Stimulated activated CD4-positive, alpha-beta T cell treated with anti-CD3 and anti-CD28 coated beads, TNF-alpha, amount 100 ng/mL, for 48 hours (primary cell): Measurements from ENCODE around the gene UPK2.
"Not testable (repeated sequence)": the region's sequence is repeated elsewhere in the genome, so short reads cannot be mapped to it uniquely, and the experiment has no call there.

ENCODE experiments used
- DNase-seq, 3 donors: peaks; one replicate each; pipeline ENCODE4 v3.0.0-alpha.2; 2020; ENCODE audit warnings: low read depth in 3 of 3

The UPK2 gene

GRCh38 chr11:118938491-118939403, 17.4 kb upstream of the UPK2 start:
- DNase-seq, result no peak

DNA sequence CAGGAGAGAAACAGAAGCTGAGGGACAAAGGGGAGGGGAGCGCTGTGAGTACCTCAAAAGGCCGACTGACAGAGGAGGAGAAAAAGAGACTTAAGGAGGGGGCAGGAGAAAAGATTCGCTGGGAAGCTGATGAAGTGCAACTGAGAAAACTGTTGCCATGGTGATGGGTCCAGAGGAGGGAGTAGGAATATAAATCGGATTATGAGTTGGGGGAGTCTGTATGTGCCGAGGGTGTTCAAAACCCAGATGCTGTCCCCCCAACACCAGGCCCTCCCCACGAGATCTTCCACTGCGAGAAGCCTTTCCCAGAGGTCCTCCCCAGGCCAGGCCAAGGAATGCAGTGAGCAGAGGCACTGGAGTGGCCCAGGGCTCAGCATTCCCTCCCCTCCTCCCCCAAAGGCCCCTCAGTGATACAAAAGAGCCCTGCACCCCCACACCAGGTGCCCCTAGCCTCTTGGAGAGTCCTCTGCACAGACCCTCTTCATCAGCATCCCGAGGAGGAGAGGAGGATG, 16.6 kb upstream of the UPK2 start:
- no peak for DNase-seq

GRCh38 chr11:118939953-118940598, 16.0 kb upstream of the UPK2 start:
- peak in 1 of 3 donors; percentile 48 for DNase-seq

- DNase-seq, result no peak
These were observed 9.0 kb upstream of the UPK2 start for GRCh38 chr11:118947091-118947490.

DNA sequence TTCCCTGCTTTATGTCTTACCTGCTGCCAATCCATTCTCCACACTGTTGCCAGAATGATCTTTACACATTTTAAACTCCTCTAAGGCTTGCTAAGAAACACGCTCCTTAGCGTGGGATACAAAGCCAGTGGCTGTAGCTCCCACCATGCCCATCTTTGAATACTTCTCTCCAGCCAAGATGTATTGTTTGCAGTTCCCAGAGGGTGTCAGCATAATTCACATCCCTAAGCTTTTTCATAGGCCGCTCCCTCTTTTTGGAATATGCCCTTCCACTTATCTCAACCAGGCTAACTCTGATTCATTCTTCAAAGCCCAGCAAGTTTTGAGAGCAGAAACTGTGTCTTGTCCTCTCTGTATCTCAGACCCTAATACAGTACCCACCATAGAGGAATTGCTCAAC, 8.1 kb upstream of the UPK2 start:
- no peak for DNase-seq

DNA sequence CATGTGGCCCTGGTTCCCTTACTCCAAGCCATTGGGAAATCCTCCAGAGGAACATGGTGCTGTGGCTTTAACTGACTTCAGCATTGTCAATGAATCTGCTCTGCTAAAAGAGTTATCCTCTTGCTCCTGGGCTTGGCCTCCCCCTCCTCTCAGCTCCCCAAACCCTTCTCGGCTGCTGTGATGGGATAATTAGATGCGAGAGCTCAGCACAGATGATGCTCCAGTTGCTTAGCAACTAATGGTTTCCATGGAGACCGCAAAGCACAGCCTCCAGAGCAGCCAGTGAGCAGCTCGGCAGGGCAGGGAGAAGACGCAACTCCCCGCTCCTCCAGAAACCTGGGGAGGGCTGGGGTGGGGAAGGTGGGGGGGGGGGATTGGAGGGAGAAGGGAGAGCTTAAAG, 2.8 kb upstream of the UPK2 start:
- DNase-seq, result no peak

DNA sequence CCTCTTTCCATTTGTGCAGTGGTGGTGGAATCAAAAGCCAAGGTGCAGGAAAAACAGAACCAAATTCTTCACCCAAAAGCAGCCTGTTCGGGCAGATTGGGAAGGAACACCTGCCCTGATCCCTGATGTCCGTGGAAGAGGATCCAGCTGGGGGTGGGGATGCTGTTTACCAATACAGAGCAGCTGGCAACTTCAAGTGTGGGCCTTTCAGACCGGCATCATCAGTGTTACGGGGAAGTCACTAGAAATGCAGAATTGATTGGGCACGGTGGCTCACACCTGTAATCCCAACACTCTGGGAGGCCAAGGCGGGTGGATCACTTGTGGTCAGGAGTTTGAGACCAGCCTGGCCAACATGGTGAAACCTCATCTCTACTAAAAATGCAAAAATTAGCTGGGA, 2.1 kb upstream of the UPK2 start:
- DNase-seq, result not testable (repeated sequence)

- no peak for DNase-seq
These were observed 860 bp downstream of the UPK2 start for GRCh38 chr11:118956847-118957469.

DNA sequence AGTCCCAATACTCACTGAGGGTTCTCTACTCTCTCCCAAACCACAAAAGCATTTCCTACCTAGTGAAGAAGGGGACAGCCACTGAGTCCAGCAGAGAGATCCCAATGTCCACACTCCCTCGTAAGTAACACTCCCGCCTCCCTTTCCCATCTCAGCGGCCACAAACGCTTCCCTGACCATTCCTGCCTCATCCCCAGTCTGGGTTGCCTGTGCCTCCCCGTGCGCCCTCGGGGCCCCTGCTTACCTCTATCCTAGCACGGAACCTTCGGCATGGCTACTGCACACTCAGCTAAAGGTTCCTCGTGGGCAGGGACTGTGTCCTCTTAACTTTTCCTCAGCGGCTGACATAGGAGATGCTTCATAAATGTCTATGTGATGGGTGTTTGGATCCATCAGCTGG, 1.5 kb downstream of the UPK2 start:
- no peak for DNase-seq

- no peak for DNase-seq
These were observed 1.9 kb downstream of the UPK2 start for GRCh38 chr11:118957968-118958367.

DNA sequence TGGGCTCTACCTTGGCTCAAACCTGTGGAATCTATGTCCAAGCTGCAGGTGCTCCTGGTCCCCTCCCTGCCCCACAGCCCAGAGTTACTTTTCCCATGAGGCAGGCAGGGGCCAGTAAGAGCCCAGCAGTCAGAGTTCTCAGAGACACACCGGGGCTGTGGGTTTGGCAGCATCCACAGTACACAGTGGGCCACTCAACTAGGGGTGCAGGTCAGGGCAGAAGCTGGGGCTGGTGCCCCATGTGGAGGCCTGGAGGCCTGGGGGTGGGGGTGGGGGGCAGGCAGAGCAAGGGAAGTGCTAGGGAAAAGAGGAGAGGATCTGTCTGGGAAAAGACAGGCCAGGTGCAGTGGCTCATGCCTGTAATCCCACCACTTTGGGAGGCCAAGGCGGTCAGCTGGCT, 2.5 kb downstream of the UPK2 start:
- no peak for DNase-seq

GRCh38 chr11:118961189-118961588, 5.1 kb downstream of the UPK2 start:
- no peak for DNase-seq

GRCh38 chr11:118961591-118961990, 5.5 kb downstream of the UPK2 start:
- DNase-seq, result no peak

GRCh38 chr11:118969508-118969907, 13.4 kb downstream of the UPK2 start:
- DNase-seq, result not testable (repeated sequence)

DNA sequence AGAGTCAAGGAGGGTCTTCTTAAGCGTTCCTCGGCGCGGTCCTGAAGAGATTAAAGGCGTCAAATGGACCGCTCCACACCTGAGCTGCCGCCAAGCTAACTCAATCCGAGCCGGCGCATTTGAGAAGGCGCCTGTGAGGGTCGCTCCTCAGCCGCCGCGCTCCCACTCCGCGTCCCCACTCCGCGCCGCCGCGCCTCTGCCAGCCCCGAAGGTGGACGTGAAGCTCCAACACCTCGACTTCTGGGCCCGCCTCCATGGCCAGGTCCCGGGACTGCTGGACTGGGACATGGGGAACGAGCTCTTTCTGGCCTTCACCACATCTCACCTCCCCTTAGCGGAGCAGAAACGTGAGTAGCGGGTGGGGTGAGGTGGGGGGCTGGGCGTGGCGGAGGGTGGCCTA, 15.5 kb downstream of the UPK2 start, which contains the start of gene FOXR1:
TSS of gene FOXR1 (plus strand) at position 116 of the 400 bp plus-strand sequence. CDS start at position 287, 171 bp downstream.
- DNase-seq, result no peak

DNA sequence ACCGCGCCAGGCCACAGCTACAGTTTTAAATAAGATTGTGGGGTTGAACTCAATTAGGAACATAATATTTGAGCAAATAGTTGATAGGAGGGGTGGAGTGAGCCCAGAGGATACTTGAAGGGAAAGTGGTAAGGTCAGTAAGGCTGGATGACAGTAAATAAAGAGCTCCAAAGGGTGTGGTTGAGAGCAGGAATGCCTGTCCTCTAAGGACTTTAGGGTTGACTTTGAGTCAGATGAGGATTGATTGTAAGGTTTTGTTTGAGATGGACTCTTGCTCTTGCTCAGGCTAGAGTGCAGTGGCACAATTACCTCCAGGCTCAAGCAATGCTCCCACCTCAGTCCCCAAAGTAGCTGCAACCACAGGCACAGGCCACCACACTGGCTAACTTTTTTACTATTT, 17.9 kb downstream of the UPK2 start:
- DNase-seq, result no peak

DNA sequence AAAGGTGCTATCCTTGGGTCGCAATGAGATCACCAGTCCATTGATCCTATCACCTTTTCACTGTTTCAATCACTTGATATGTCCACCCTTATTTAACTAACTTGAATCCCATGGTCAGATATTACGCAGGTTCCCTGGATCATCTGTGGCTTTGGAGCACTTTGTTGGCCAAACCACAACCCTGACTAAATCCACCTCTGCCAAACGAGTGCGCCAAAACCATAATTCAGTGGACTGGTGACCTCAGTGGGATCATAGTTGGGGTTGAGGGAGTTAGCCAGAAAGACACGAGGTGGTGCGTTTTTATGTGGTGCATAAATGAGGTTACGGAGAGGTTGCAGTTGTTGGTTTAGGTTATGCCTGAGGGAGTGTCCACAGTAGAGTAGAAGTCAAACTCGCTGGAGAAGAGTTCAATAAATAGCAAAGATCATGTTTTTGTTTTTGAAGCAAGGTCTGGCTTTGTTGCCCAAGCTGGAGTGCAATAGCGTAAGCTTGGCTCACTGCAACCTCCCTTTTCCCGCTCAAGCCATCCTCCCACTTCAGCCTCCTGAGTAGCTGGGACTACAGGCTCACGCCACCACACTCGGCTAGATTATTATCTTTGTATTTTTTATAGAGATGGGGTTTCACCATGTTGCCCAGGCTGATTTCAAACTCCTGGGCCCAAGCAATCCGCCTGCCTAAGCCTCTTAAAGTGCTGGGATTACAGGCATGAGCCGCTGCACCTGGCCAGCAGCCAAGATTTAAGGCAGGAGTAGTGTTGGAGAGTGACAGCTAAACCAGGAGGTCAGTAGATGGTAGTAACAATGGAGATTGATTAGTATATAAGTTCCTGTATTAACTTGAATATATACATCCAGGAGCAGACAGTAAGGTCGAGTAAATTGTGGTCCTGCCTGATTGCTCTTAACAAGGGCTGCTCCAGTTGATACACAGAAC, 19.9 kb downstream of the UPK2 start:
- DNase-seq, result no peak

- no peak for DNase-seq
These were observed 23.3 kb downstream of the UPK2 start for GRCh38 chr11:118979434-118979833.

DNA sequence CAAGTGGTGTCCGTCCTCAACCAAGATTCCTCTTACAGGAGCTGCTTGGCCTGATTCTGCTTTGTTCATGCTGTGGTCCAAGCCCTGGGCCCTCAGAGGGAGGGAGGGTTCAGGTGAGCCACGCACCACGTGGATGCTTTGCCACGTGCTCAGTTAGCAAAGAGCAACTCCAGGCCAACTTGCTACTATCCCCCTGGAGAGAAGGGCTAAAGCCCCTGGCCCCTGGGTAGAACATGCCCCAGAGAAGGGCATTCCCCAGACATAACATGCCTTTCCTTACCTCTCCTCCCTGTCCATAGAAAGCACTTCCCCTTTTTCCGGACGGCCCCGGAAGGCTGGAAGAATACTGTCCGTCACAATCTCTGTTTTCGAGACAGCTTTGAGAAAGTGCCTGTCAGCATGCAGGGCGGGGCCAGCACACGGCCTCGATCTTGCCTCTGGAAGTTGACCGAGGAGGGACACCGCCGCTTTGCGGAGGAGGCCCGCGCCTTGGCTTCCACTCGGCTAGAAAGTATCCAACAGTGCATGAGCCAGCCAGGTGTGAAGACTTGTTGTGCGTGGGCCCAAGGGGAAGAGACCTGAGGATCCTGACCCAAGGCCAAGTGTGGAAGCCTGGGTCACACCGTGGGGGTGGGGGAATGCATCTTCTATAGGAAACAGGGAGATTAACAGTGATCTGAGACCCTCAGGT, 24.2 kb downstream of the UPK2 start:
- DNase-seq, result no peak

DNA sequence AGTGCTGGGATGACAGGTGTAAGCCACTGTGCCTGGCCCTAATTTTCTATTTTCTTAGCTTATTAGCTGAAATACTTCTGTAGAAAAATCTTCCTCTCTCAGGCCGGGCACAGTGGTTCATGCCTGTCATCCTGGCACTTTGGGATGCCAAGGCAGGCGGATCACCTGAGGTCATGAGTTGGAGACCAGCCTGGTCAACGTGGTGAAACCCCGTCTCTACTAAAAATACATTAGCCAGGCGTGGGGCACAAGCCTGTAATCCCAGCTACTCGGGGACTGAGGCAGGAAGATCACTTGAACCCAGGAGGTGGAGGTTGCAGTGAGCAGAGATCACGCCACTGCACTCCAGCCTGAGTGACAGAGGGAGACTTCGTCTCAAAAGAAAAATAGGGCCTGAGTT, 28.2 kb downstream of the UPK2 start:
- not testable (repeated sequence) for DNase-seq

DNA sequence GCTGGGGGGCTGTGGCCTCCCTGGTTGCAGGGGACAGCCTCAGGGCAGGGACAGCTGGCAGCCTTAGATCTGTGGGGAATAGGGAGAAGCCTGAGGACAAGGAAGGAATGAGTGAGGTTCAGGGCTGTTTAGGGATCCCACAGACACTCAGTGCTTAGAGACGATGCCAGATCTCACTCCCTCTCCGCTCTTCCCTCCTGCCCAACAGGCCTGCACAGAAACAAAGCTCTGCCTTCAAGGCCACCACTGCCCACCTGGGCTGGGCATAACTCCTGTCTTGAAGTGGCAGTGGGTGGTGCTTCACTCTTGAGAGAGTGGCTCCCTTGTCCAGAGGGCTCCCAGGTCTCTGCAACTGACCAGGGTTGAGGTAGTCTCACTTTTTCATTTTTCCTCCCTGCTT, 28.7 kb downstream of the UPK2 start:
- DNase-seq, result no peak
